UCSD-AML1 (cell line): ENCODE results near the gene ZSCAN12.
A peak's percentile ranks its signal among the peaks of the same experiment; 100 is the strongest.

Source experiments
- DNase-seq: peaks from one replicate; lab custom pipeline; 2025; ENCODE audit not compliant: unreplicated experiment; lab: John Stamatoyannopoulos, UW

The ZSCAN12 gene

GRCh38 chr6:28354688-28355554 is 44.6 kb downstream of the ZSCAN12 start:
- peak; percentile 30 for DNase-seq

GRCh38 chr6:28353981-28354676 is 45.4 kb downstream of the ZSCAN12 start:
- DNase-seq = no peak

- no peak for DNase-seq
Observed at GRCh38 chr6:28353356-28353755, 46.2 kb downstream of the ZSCAN12 start.

- no peak for DNase-seq
Observed at GRCh38 chr6:28351493-28351925, 48.0 kb downstream of the ZSCAN12 start.

GRCh38 chr6:28351087-28351486 is 48.5 kb downstream of the ZSCAN12 start:
- no peak for DNase-seq

- peak; percentile 84 for DNase-seq
Observed at GRCh38 chr6:28349892-28350737, 49.4 kb downstream of the ZSCAN12 start, which contains the start of gene ZKSCAN3. ZKSCAN3 (plus strand) TSS chr6:28349947; CDS start chr6:28359587, 9,640 bp downstream.

GRCh38 chr6:28349344-28349891 is 50.1 kb downstream of the ZSCAN12 start:
- DNase-seq = no peak

- no peak for DNase-seq
Observed at GRCh38 chr6:28347119-28347518, 52.4 kb downstream of the ZSCAN12 start.

- DNase-seq = no peak
Observed at GRCh38 chr6:28345201-28345600, 54.3 kb downstream of the ZSCAN12 start.

GRCh38 chr6:28343898-28344677 is 55.5 kb downstream of the ZSCAN12 start:
- no peak for DNase-seq

- DNase-seq = no peak
Observed at GRCh38 chr6:28340310-28341095, 59.0 kb downstream of the ZSCAN12 start.

GRCh38 chr6:28337121-28337520 is 62.4 kb downstream of the ZSCAN12 start:
- no peak for DNase-seq

GRCh38 chr6:28336284-28337120 is 63.0 kb downstream of the ZSCAN12 start:
- DNase-seq = peak; percentile 60

GRCh38 chr6:28335564-28336283 is 63.8 kb downstream of the ZSCAN12 start, which contains the start of gene ZSCAN31:
ZSCAN31 (minus strand) TSS chr6:28336148; CDS start chr6:28329683, 6,465 bp downstream.
- peak; percentile 90 for DNase-seq

- DNase-seq = no peak
Observed at GRCh38 chr6:28335040-28335563, 64.4 kb downstream of the ZSCAN12 start.

GRCh38 chr6:28334286-28335039 is 65.1 kb downstream of the ZSCAN12 start:
- no peak for DNase-seq

- DNase-seq = no peak
Observed at GRCh38 chr6:28333599-28334018, 65.9 kb downstream of the ZSCAN12 start.
